Measurements from ENCODE around the gene XPO4.
A peak's percentile ranks its signal among the peaks of the same experiment; 100 is the strongest.
"Not testable (repeated sequence)": the region's sequence is repeated elsewhere in the genome, so short reads cannot be mapped to it uniquely, and the experiment has no call there.

The XPO4 gene

DNA sequence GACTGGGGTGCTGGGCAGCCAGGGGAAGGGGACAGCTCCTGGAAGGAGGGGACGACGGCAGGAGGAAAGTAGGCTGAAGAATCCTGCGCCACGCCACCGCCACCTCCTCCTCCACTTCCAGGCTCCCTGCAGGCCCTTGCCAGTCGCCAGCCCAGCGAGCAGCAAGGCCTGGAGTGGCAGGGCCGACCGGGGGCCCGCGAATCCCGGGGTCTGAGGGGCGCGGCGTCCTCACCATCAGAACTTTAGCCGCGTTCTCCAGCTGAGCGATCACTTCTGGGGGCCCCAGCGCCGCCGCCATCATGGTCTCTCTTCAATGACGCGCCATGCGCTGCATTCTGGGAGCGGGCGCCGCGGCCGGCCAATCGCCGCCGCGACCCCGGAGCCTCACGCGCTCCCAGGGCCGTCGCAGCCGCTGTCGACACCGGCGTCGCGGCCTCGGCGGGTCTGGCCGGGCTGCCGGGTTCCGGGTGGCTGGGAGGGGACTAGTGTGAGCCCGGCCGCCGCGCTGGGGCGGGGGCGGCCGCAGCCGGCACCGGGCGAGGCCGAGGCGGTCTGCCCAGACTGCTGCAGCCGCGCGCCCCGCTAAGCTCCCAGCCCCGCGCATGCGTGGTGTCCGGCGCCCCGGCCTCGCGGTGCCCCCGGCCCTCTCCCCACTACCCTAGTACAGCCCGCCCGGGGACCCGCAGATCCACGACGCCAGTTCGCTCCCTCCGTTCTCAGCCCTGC lies at the start of gene XPO4:
Gene XPO4 (minus strand): TSS at position 309 of the 726 bp plus-strand sequence. CDS start 8 bp downstream, at position 301.
- peak; percentile 83 for DNase-seq

DNA sequence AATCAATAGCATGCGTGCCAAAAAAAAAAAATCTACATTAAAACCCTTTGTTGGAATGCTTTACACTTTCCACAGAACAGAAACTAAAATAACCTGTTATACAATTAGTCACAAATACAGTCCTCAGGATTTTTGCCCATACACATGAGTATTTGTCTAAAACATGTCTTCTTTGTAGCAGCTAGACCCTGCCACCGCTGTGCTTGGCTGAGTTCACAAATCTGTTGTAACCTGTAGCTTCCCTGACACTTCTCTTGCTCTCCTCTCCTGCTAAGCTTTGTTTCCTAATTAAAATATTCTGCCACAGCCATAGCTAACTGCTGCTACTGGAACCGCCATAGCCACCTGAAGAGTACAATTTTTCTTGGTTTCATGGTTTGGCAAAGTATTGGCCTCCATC lies 45.5 kb upstream of the XPO4 start:
- DNase-seq, result not testable (repeated sequence)

DNA sequence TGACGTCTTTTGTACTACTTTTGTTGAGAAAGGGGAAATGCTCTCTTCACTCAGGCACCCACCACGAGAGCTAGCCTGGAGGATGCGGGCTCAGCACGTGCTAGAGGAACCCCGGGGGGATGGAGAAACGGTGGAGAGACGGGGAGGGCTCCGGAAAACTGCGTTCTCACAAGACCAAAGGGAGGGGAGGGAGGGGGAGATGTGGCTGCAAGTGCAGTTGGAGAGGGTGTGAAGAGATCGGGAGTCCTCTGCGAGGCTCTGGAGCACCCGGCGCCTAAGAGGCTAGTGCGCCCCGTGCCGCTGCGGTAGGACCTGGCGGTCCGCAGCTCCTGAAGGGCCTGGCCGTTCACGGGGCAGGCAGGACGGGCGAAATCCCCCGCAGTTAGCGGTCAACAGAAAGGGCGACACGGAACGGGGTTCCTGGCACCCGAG lies 43.4 kb upstream of the XPO4 start:
- peak; percentile 32 for DNase-seq

DNA sequence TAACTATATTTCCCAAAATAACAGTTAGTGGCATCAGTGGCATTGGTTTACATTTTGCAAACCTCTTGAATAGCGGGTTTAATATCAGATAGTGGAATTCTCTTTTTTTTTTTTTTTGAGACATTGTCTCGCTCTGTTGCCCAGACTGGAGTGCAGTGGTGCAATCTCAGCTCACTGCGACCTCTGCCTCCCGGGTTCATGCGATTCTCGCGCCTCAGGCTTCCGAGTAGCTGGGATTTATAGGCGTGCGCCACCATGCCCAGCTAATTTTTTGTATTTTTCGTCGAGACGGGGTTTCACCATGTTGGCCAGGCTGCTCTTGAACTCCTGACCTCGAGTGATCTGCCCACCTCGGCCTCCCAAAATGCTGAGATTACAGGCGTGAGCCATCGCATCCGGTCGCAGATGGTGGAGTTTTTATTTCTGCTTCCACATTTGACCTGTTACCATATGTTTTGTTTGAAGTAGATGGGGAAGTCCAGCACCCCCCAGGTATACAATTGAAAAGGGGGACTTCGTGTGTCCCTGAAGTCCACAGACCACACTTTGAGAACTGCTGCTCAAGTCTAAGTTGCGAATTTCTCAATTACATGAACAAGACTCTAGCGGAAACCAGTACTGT lies 40.5 kb upstream of the XPO4 start:
- DNase-seq, result no peak

DNA sequence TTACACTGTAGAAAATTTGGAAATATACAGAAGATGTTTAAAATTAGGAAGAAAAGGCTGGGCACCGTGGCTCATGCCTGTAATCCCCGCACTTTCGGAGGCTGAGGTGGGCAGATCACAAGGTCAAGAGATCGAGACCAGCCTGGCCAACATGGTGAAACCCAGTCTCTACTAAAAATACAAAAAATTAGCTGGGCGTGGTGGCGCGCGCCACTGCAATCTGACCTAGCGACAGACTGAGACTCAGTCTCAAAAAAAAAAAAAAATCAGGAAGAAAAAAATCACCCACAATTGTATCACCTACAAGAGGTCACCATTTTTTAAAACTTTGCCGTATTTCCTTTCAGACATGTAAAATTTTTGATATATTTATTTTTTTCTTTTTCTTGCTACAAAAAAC lies 38.0 kb upstream of the XPO4 start:
- DNase-seq, result not testable (repeated sequence)

DNA sequence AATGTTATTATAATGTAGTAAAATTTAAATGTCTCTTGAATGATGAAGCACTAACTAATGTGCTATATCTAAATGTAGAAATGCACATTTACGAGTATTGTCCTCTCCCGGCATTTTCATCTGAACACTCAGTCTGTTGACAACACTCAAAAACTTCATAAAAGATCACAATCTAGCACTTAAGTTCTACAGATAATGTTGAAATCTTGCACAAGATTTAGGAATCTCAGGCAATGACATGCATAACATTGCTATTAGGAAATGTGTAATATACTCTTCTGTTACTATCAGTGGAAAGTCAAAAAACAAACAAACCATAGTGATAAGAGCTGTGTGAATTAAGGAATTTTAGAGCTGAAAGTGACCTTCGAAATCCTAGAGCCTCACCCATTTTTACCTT lies 37.5 kb upstream of the XPO4 start:
- DNase-seq, result no peak

DNA sequence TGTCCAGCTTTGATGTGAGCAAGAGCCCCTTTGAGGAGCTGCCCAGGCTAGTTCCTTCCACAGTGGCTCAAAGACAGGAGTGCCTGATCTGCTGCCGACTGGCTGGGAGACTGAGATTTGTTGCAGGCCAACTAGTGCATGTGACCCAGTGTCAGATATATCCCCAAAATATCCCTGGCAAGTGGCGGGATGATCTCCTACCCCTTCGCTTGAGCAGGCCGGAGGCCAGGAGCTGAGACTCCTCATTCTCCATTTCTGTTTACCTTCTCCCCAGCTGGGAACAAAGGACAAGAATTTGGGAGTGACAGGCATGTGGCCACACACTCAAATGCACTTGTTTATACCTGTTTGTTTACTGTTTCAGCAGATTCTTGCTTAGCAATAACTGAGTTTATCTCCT lies 37.1 kb upstream of the XPO4 start:
- no peak for DNase-seq

DNA sequence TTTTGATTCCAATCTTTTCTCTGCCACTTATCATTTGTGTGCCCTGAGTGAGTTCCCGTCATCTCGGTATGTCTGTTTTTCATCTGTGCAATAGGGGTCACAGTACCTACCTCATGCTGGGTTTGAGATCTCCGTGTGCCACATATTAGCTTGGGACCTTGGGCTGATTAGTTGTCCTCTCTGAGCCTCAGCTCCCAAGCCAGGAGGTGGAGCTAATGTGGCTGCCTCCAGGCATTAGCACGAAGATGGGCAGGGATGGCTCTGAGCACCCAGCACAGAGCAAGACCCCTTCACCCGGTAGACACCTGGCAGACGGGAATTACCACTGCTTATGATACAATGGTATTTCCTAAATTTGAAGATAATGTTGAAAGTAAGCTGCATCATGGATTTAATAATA lies 35.8 kb upstream of the XPO4 start:
- DNase-seq, result no peak

DNA sequence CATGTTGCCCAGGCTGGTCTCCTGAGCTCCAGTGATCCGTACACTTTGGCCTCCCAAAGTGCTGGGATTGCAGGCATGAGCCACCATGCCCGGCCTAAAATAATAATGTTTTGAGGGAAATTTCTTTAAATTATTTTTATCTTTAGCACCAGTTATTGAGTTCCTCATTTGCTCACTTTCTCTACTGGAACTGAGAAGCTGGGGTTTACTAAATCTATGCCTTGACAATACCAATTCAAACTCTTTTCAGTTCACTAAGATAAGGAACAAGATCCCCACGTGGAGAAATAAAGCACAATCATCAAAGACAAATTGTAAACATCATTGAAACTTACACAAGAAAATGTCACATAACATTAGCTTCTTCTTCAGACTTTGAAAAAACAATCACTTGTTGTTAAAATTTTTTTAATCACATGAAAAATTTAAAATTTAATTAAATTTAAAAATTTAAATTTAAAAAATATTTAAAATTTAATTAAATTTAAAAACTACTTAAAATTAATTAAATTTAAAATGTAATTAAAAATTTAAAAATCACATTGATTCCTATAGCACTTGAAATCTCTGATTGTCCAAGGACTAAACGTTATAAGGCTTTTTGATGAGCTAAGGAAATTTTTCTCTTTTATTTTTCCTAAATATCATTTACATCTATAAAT lies 25.2 kb upstream of the XPO4 start:
- no peak for DNase-seq

DNA sequence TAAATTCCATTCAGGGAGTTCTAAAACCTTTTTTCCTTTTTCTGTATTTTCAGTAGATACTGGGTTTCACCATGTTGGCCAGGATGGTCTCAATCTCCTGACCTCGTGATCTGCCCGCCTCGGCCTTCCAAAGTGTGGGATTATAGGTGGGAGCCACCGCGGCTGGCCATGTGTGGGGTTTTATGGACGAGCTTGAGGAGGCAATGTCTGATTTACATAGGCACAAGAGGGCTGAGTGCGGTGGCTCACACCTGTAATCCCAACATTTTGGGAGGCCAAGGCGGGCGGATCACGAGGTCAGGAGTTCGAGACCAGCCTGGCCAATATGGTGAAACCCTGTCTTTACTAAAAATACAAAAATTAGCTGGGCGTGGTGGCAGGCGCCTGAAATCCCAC lies 22.8 kb upstream of the XPO4 start:
- DNase-seq, result not testable (repeated sequence)

DNA sequence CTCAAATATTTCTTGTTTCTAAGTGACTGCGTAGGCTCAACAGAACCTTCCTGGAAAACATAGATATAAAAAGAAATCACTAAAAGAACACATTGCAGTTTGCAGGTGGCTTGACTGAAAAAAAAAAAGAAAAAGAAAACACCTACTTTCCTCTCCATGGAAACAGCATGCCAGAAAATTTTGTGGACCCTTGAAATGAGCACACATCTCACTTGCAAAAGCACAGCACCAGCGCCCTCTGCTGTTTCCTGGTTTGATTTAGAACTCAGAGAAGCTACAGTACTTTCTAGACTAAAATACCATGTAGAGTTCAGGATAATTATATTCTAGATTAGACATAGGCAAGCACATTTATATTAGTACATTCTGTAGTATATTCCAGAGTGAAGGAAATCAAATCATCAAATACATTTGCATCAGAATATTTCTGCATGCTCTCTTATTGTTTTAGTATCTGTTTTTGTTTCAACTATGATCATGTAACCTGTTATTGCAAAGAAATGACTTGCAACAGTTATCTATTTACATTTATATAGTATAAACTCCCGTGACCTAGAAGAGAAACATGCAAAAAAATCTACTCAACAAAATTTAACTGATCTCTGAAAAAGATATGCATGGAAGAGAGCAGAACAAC lies 22.3 kb upstream of the XPO4 start:
- peak; percentile 83 for DNase-seq

DNA sequence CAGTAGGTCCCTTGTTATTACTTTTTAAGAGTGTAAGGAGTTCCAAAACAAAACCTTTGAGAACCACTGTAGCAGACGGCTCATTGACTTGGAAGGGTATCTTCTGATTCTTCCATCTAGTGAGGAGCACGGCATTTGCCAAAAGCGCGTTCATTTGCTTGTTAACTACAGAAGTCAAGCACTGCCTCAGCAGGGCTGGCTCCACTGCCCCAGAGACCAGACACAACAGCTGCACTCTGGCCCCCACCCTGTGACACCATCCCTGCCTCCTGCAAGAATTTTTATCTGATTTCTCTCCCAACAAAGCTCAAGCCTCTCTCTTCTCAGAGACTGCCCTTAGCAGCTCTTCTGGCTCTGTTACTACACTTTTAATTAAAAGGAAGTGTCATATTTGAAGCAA lies 20.7 kb upstream of the XPO4 start:
- DNase-seq, result no peak

DNA sequence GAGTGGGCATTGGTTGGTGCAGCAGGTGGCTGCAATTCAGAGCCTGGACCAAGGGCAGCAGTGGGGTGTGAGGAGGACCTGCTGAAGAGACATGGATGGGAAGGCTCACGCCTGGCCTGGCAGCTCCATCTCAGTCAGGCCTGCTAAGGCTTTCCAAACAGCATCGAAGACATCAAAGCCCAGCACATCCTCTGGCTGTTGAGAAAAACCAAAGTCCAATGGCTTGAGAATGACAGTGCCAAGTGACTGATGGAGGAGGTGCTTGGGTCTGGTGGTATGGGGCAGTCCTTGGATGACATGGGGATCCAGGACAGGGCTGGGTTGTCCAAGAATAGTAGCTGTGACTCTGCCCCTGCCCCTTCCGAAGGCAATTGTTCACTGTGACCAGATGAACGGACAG lies 19.0 kb upstream of the XPO4 start:
- no peak for DNase-seq

DNA sequence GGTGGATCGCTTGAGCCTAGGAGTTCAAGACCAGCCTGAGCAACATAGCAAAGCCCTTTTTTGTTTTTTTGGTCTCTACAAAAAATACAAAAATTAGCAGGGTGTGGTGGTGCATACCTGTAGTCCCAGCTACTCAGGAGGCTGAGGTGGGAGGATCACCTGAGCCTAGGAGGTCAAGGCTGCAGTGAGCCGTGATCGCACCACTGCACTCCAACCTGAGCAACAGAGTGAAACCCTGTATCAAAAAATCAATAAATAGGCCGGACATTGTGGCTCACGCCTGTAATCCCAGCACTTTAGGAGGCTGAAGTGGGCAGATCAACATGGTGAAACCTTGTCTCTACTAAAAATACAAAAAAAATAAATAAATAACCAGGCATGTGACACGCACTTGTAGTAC lies 13.1 kb upstream of the XPO4 start:
- not testable (repeated sequence) for DNase-seq

DNA sequence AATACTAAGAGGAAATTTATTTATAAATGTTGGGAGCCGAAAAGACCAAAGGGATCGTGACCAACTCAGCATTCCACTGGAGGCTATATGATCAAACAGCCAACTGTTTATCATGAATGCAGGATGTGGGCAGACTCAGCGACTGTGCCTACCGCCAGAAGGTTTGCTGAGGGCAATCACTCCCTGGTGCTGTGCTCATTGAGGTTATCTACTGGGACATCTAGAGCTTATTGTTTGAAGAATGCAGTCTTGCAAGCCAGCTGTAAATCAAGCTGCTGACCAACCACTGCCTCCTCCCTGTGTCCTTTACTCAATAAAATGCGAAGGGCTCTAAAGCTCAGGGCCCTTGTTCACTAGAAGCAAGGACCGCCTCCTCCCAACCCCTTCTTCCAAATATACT lies 8.5 kb upstream of the XPO4 start:
- DNase-seq, result no peak

DNA sequence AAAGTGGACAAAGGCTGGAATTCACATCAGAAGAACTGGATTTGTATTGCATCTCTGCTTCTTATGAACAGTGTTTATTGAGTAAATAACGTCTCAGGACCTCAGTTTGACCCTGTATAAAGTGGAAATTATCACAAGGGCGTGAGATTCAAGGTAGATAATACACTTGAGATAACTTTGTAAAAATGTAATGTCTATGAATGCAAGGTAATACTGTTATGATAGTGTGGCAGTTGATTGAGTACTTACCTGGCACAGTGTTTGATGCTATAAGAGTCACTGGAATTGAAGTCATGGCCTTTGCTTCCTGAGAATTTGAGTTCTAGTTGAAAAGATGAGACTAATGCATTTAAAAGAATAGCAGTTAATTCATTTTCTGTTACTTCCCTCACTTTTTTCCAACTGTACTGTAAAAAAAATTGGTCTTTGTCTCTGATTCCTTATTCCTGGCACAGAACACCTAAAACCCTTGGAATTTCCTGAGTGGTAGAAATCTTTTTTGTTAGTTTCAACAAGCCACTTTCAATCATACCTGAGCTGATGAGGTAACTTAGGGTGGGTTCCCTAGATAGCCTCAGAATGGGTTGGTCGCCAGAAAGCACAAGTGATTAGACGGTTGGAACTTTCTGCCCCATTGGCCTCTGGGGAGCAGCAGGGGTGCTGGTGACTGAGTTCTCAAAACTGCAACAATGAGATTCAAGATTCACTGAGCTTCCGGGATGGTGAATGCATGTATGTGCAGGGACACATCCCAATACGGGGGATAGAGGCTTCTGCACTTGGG lies 6.4 kb upstream of the XPO4 start:
- DNase-seq, result no peak

DNA sequence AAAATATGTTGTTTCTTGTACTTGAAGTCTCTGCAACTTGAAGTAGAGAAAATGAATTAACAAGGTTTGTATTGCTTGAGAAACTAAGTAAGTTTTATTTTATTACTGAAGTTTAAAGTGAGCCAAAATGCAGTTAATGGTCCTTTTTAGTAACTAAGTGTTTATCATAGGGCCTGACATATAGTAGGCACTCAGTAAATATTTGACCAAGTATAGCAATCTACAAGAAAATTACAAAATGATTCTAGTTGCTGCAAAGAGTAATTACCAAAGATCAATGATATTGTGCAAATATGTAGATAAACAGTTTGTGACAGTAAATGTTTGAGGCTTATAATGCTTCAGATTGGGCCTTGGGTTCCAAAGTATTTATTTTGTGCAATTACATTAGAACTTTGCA lies 2.4 kb upstream of the XPO4 start:
- no peak for DNase-seq

DNA sequence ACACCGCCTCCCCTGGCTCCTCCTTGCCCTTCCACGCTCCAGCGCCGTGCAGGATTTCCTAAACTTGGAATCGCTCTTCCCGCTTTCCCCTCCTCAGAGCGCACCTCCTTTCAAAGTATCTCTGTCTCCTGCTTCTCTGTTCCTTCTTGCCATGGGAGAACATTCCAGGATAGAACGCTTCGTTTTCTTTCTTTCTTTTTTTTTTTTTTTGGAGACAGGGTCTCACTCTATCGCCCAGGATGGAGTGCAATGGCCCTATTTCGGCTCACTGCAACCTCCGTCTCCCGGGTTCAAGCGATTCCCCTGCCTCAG lies 574 bp upstream of the XPO4 start:
- DNase-seq, result no peak

DNA sequence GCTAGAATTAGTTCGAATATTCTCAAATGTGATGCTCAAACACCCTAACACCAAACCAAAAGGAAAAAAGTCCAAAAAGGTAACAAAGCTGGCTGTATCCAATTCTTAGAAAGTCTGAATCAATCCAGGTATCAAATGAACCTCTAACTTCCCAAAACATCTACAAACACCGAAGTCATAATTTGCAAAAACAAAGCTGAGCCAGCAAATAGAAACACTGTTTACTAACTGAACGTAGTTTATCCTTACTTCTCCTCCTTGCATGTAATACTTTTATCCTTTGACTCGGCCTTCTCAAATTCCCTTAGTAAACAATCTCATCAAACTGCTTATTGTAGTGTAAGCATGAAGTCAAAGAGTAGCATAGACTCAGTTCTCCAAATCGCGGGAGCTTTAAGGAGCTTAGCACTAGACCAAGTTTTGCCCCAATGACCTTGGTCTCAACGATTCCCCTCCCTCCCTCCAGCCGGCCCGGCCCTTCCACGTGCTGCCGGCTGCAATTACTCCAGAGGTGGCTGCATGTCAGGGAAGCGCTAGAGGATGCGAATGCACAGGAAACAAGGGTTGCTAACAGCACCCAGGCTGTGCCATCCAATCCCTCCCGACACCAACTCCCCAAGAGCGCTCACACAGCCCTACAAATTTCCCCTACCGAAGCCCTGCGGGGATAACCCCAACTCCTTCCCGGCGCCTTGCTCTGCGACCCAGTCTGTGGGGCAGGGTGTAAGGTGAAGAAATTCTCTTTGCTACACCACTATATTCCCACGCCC lies 693 bp downstream of the XPO4 start:
- peak; percentile 72 for DNase-seq

DNA sequence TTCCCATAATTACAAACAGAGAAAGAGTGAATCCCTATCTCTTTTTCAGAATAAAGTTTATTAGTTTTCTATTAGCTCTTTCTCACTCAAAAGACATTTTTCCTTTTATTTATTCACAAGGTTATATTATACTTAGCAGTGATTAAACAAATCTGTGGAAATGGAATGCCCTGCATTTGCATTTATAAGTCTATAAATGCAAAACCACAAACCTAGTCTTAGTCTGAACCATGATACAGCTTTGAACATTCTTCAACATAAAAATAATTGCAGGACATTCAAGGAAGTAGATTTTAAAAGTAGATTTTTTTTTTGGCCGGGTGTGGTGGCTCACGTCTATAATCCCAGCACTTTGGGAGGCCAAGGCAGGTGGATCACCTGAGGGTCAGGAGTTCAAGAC lies 8.3 kb downstream of the XPO4 start:
- no peak for DNase-seq

DNA sequence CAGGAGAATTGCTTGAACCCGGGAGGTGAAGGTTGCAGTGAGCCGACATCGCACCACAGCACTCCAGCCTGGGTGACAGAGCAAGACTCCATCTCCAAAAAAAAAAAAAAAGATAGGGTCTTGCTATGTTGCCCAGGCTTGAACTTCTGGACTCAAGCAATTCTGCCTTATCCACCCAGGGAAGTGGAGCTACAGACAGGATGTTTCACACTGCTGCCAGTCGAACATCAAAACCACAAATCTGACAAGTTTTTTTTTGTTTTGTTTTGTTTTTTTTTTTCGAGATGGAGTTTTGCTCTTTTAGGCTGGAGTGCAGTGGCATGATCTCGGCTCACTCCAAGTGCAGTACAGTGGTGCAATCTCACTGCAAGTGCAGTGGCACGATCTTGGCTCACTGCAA lies 10.8 kb downstream of the XPO4 start:
- DNase-seq, result no peak

DNA sequence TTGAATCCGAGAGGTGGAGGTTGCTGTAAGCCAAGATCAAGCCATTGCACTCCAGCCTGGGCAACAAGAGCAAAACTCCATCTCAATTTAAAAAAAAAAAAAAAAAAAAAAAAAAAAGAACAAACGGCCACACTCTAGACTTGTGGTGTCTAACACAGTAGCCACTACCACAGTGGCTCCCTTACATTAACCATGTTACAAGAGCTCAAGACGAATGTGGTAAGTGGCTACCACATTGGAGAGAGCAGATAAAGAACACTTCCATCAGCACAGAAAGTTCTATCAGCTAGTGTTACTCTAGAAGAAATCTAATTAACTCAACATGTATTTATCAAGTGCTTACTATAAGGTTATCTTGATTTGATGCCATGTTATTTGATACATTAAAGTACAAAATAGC lies 11.5 kb downstream of the XPO4 start:
- DNase-seq, result peak; percentile 62

All from hematopoietic multipotent progenitor cell treated with erythropoietin and hydrocortisone succinate and interleukin-3 and kit ligand, for 8 days (in vitro differentiated cells).